HUDEP-2 (cell line): ENCODE measurements around the gene OR1F1.
"Not testable (repeated sequence)": the region's sequence is repeated elsewhere in the genome, so short reads cannot be mapped to it uniquely, and the experiment has no call there.

Experiments used
- DNase-seq, 76 experiments: peaks; one replicate each; lab custom pipeline; 2025; ENCODE audit not compliant: unreplicated experiment in 76 of 76; lab: John Stamatoyannopoulos, UW

Gene OR1F1

DNA sequence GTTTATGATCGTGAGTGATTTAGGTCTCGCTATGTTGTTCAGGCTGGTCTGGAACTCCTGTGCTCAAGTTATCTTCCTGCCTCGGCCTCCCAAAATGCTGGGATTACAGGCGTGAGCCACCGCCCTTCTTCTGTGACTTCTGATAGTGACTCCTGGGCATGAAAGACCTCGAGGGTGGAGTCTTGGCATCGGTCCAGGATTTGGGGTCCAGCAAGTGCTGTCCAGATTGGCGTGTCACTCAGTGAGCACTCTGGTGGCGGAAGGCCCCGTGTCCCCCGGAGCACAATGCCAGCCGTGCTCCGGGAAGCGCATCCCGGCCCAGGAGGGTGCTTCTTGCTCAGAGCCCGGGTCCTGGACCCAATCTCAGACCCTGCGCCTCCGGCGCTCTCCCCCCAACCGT is 6.8 kb downstream of the OR1F1 start:
- peak in 21 of 76 experiments; percentile 2 to 42 (median 19) for DNase-seq

DNA sequence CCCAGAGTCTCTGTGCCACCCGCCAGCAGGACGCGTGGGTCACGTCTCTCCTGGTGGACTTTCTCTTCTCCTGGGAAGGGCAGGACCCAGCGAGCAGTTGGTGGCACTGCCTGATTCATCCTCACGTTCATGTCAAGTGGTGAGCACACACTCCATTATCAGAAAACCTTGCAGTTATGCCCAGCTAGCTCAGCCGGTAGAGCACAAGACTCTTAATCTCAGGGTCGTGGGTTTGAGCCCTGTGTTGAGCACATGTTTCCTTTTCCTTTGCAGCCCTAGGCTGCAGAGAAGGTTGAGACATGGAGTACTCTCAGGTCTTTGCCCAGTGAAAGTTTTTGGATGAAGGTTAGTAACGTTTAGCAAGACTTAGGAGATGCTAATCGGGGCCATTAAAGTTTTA is 8.0 kb downstream of the OR1F1 start:
- DNase-seq = peak in 22 of 76 experiments; percentile 5 to 84 (median 34)

DNA sequence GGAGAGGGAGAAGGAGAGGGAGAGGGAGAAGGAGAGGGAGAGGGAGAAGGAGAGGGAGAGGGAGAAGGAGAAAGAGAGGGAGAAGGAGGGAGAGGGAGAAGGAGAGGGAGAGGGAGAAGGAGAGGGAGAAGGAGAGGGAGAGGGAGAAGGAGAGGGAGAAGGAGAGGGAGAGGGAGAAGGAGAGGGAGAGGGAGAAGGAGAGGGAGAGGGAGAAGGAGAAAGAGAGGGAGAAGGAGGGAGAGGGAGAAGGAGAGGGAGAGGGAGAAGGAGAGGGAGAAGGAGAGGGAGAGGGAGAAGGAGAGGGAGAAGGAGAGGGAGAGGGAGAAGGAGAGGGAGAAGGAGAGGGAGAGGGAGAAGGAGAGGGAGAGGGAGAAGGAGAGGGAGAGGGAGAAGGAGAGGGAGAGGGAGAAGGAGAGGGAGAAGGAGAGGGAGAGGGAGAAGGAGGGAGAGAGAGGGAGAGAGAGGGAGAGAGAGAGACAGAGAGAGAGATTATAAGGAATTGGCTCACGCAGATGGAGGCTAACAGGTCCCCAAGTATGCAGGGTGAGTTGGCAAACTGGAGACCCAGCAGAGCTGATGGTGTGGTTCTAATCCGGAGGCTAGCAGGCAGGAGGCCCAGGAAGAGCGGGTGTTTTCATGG is 9.8 kb downstream of the OR1F1 start:
- DNase-seq = not testable (repeated sequence)

DNA sequence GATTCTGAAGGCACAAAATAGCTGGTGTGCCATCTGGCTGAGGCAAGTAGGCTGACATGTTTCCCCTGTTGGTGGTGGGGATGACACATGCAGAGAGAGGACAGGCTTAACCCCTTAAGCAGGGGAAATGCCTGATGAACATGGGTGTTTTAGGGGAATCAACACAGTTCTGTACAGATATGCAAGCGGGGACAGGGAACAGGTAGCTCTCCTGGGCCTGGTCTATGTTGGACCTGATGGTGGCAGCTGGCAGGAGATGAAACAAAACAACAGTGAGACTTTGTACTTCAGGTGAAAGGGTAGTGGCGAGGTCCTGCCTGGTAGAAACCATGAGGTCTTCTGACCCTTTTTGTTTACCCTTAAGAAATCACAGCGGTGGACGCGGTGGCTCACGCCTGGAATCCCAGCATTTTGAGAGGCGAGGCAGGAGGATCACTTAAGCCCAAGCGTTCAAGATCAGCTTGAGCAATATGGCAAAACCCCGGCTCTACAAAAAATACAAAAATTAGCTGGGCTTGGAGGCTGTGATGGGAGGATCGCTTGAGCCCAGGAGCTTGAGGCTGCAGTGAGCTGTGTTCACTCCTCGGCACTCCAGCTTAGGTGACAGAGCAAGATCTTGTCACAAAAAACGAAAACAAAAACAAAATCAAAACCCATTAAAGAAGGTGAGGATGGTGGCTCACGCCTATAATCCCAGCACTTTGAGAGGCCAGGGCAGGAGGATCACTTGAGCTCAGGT is 10.5 kb downstream of the OR1F1 start:
- no peak for DNase-seq

DNA sequence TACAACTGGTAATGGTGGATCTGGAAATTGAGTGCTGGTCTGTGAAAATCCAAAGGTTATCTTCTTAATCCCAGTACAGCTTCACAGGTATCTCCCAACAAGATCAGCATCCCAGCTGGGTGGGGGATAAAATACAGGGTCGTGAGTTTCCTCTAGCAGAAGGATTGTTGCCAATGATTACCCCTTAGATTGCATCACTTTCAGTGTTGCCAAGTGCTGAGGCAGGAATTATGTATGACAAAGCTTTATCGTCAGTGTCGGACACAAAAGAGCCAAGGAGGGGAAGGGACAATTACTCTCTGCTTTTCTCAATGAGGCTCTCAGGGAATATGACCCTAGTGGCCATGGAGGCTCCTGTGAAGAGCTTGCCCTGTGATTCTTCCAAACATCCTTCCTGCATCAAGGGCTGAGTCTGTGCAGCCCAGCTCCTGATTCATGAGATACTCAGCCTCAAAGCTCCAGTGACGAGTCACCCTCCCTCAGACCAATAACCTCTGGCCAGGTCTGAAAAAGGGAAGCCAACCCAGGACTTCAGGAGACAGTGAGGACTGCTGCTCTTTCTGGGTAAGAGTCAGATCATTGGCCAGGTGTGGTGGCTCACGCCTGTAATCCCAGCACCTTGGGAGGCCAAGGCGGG is 15.0 kb downstream of the OR1F1 start:
- no peak for DNase-seq

DNA sequence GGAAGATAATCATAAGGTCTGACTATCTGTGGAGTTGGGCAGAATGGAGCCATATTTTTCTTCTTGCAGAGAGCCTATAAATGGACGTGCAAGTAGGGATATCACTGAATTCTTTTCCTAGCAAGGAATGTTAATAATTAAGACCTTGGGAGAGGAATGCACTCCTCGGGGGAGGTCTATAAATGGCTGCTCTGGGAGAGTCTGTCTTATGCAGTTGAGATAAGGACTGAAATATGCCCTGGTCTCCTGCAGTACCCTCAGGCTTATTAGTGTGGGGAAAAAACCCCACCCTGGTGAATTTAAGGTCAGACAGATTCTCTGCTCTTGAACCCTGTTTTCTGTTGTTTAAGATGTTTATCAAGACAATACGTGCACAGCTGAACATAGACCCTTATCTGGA is 17.9 kb downstream of the OR1F1 start:
- not testable (repeated sequence) for DNase-seq

DNA sequence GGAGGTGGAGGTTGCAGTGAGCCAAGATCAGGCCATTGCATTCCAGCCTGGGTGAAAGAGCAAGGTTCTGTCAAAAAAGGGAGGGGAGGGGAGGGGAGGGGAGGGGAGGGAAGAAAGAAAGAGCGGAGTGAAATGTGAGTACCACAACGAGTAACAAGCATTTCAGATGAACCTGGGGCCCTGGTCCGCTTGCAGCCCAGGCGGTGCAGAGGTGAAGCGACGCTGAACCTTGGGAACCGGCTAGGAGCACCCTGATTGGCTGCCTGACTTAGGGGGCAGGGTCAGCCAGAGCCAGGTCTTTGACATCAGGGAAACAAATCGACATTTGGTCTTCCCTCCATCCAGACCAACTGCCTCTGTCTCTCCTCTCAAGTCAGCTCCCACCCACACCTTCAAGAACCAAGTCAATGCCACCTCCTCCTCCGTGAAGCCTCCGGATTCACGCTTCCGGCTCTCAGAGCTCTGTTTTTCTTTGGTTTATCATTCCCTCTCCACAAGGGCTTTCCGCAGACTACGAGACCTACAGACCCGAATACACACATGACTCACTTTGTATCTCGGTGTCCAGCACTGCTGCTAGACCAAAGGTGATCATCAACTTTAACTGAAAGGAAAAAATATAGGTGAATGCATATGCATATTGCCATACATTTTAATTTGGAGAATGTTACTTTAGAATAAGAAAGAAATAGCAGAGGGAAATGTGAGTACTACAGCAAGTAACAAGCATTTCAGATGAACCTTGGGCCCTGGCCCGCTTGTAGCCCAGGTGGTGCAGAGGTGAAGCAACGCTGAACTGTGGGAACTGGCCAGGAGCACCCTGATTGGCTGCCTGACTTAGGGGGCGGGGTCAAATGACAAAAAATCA is 19.3 kb downstream of the OR1F1 start:
- no peak for DNase-seq

DNA sequence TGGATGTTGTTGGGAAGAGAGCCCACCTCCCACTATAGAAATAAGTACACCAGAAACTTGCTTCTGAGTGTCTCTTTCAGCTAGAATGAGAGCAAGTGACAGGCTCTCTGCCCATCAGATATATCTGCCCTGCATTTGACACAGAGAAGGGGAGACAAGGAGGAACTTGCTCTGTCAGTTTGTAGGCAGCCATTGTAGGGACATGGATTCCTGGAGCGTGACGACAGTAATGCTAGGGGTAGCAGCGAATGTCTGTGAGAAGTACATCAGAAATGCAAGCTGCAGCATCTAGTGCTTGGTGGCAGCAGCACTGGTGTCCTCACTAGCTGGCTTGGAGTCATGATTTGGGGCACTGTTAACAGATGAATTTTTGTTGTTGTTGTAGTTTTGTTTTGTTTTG is 24.0 kb downstream of the OR1F1 start:
- no peak for DNase-seq

DNA sequence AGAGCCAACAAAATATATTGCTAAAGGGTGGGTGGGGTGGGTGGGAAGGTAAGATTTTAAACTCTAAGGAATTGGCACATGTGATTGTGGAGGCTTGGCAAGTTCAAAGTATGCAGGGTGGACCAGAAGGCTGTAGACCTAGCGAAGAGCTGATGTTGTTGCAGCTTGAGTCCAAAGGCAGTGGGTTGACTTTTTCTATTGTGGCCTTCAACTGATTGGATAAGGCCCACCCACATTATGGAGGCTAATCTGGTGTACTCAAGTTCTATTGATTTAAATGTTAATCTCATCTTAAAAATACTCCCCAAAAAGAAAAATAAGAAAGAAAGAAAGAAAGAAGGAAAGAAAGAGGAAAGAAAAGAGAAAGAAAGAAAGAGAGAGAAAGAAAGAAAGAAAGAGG is 24.6 kb downstream of the OR1F1 start:
- no peak for DNase-seq

DNA sequence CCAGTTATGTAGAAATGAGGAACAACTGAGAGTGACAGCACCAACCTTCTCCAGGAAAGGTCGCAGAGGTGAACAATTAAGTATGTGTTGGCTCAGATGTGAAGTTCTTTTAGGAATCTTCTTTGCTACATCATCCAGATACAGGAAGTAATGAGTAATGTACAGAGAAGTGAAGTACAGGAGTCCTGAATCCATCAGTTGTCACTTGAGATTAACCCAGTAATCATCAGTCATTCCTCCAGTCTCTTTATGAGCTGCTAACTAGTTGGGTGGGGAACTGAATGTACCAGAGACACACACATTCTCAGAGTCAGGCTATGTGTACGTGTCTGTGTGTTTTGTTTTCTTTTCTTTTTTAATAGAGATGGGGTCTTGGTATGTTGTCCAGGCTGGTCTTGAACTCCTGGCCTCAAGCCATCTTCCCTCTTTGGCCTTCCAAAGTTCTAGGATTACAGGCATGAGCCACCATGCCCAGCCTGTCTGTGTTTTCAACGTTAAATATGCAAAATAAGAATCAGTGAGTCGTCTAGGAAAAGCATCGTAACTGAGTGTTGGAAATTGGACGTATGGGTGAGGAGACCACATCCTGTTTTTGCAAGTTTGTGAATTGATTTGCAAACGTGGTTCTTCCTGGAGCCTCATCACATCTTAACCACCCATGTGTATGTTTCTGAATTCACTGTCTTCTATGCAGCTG is 27.0 kb downstream of the OR1F1 start:
- DNase-seq = no peak

DNA sequence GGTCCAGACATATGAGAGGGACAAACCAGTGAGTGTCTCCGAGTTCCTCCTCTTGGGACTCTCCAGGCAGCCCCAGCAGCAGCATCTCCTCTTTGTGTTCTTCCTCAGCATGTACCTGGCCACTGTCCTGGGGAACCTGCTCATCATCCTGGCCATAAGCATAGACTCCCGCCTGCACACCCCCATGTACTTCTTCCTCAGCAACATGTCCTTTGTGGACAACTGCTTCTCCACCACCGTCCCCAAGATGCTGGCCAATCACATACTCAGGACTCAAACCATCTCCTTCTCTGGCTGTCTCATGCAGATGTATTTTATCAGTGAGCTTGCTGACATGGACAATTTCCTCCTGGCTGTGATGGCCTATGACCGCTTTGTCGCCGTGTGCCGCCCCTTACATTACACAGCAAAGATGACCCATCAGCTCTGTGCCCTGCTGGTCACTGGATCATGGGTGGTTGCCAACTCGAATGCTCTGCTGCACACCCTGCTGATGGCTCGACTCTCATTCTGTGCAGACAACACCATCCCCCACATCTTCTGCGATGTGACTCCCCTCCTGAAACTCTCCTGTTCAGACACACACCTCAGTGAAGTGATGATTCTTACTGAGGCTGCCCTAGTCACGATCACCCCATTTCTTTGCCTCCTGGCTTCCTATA is 27.7 kb downstream of the OR1F1 start:
- DNase-seq = no peak

DNA sequence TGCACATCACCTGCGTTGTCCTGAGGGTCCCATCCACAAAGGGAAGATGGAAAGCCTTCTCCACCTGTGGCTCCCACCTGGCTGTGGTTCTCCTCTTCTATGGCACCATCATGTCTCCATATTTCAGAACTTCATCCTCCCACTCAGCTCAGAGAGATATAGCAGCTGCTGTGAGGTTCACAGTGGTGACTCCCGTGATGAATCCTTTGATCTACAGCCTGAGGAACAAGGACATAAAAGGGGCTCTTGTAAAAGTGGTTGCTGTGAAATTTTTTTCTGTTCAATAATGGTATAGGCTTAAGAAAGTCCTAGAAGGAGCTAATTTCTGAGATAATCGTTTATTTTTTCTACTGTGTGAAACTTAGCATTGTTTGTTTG is 28.2 kb downstream of the OR1F1 start:
- DNase-seq = no peak

DNA sequence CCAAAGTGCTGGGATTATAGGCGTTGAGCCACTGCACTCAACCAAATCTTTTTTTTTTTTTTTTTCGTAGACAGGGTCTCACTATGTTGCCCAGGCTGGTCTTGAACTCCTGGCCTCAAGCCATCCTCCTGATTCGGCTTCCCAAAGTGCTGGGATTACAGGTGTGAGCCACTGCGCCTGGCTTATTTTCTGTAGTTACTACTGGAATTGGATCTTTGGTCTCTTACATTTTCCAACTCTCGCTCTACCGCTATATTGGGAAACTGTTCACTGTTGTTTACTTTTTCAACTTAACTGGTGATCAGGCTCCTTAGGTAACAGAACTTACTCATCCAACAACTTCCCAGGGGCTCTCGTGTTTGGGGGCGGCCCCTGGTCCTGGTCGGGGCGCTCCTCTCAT is 32.8 kb downstream of the OR1F1 start:
- DNase-seq = no peak

DNA sequence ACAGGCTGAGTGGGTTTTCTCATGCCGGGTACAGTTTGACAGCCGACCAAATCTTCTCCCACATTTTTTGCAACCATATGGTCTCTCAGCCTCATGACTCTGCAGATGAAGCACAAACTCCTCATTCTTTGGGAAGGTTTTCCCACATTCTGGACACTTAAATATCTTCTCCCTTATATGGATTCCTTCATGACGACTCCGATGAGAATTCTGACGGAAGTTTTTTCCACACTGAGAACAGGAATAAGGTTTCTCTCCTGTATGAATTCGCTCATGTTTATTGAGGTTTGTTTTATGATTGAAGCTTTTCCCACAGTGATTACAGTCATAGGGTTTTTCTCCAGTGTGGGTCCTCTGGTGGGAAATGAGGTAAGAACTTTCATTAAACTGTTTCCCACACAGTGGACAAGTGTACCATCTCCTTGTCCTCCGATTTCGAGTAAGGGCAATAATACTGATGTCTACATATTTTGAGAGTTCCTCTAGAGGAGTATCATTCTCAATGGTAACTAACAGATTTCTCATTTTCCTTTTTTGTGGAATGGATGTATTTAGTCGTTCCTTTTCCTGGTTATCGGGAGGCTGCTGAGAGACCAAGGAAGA is 36.0 kb downstream of the OR1F1 start:
- DNase-seq = no peak

DNA sequence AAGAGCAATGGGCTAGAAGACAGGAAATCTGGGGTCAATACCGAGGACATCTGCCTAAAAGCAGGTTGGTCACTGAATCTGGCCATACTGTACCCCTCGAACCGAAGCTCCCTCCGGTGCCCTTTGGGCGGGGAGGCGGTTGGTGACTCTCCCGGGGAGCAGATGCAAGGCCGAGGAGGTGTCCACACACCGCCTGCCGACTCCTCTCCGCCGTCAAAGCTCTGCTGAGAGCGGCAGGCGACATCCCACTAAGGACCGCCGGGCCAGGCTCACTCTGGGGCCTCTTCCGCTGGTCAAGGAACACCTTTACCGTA is 46.5 kb downstream of the OR1F1 start:
- peak in 7 of 76 experiments; percentile 7 to 40 (median 25) for DNase-seq

DNA sequence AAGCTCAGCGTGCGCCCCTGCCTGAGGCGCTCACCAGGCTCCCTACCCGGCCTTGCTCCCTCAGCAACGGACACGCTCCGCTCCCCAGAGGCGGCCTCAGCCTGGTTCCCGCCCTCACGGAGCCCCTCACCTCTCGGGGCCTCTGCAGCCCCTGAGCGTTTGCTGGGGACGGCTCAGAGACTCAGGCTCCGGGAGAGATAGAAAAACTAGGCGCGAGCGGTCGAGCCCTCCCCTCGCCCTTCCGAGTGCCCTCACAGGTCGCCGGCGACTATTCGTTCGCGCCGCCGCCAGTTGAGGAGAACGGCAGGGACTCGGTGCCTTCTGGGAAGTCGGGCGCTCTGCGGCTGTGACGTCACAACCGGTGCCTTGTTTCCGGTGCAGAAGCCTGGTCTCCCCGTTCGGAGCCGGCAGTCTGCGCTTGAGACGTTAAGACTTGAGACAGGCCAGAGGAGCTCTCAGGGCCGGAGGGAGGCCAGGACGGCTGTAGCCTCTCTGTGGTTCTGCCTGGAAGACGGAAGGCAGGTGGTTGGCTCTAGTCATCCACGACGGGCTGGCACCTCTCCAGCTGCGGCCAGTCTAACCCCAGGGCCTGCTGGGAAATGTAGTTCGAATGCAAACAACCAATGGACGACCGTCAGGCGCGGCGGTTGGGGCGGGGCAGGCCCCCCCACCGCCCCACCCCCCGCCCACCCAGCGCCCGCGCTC is 47.0 kb downstream of the OR1F1 start, which contains the start of gene ZNF200:
ZNF200 (minus strand) TSS at position 302 of the 705 bp plus-strand sequence. CDS start 1,403 bp downstream, outside the sequence.
- DNase-seq = peak in 75 of 76 experiments; percentile 60 to 94 (median 89)

DNA sequence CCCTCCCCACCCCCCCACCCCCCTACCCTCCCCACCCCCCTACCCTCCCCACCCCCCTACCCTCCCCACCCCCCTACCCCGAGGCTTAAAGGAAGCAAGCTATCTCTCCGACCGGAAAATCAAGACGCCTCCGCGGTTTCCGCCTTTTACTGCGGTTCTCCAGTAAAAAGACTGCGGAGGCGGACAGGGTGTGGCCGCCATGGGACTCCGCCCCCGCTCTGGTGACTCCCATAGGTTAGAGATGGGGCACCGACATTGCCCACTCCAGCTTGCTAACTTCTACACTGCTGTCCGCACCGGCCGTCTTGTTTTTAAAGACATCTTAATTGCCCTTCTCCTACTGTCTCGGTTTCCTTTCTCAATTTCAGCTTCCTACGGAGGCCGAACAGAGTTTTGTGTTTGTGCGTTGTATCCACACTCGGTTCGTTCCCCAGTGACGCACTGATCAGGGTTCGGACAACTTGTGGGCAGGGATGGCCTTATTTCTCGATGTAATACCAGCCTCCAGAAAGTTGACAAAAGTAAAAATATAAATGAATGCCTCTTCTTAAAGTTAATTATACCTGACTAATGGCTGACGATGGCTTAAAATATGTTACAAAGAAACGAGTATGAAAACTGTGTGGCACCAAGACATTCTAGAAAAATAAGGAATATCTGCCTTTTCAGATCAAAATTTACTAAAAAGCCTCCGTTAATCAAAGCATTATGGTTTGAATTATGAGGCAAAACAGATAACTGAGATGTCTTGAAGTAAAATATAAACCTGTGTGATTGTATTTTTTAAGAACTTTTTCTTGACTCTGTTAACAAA is 48.1 kb downstream of the OR1F1 start:
- peak in 1 of 76 experiments; percentile 9 for DNase-seq

DNA sequence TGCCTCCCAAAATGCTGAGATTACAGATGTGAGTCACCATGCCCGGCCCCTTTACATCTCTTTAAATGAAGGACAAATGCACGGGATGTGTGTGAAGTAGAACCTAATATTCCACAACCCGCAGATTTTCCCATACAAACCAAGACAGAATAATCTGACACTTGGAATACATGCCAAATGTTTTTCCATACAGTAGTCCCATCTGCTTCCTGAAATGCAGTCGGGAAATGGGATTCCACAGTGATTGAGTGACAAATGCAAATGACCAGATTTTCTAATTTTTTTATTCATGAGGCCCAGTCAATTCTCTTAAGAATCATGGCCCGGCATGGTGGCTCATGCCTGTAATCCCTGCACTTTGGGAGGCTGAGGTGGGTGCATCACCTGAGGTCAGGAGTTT is 53.8 kb downstream of the OR1F1 start:
- DNase-seq = no peak
